ENCODE measurements around the gene MASP2. TPM values are rescaled to one million over a fixed set of nuclear protein-coding genes. Genes with fewer than 3 reads are reported as not detected.

Gene MASP2
- total and polyA plus RNA-seq, 2 of the 8 experiments (the other 6 are each of a cell fraction or from before 2014, with no cell fraction given): 0.54 to 1.2 TPM

- H3K79me2 ChIP-seq (ENCODE audit: control insufficient read depth in 1 of 2, insufficient read depth in 2 of 2, low read length in 2 of 2): peaks cover 0 to 30% of the 10 kb centered on the region in 2 experiments; a peak in 2 of 4 replicates
- no peak overlapping the region for H3K23ac ChIP-seq (ENCODE audit: insufficient read length)
- no peak overlapping the region for H2BK20ac ChIP-seq (ENCODE audit: low read length)
- H3K36me3 ChIP-seq (ENCODE audit: control insufficient read depth in 2 of 4, insufficient read depth in 4 of 4, low read length in 3 of 4): peaks cover 47 to 95% (median 79%) of the 10 kb centered on the region in 4 experiments
- H2BK5ac ChIP-seq (ENCODE audit: low read depth, low read length): no peak overlapping the region
- H3K4me2 ChIP-seq (ENCODE audit: insufficient read depth in 1 of 2, low read depth in 2 of 2, low read length in 2 of 2): no peak overlapping the region
- DNase-seq (ENCODE audit: low read depth in 1 of 2, low spot score in 2 of 2) (no peak), FAIRE-seq (no peak)
- H4K8ac ChIP-seq (ENCODE audit: extremely low read depth, insufficient read depth, low read length): no peak overlapping the region
- no peaks in the 10 kb centered on the region; the same call in 1 of the 2 replicates for H3K79me1 ChIP-seq (ENCODE audit: low read depth, low read length)
- no peak overlapping the region for H2BK12ac ChIP-seq (ENCODE audit: low read depth, low read length)
- peaks cover 5 to 12% of the 10 kb centered on the region in 2 experiments for H4K20me1 ChIP-seq (replicated peaks in 1 of 2; ENCODE audit: control insufficient read depth in 1 of 2, insufficient read depth in 2 of 2, low read length in 2 of 2)
- CTCF ChIA-PET (ENCODE audit: partially characterized antibody): interaction anchor here (0.7 to 1.1 kb wide), 2 partner anchors 17 to 508 kb away, joined by 3 read pairs; no protein-coding TSS in a partner anchor
- H3K14ac ChIP-seq (ENCODE audit: insufficient read length): no peak overlapping the region
- H3K18ac ChIP-seq (ENCODE audit: extremely low read depth, low read length): no peak overlapping the region
- H3K9me3 ChIP-seq (ENCODE audit: insufficient read depth in 2 of 2, low read depth in 1 of 2, low read length in 1 of 2): no peaks in the 10 kb centered on the region
- H2AK5ac ChIP-seq (ENCODE audit: low read depth, low read length): no peak overlapping the region
- no peaks in the 10 kb centered on the region for H3K27me3 ChIP-seq (replicated peaks in 1 of 4; ENCODE audit: control insufficient read depth in 3 of 4, extremely low read depth in 1 of 4, insufficient read depth in 3 of 4, low read length in 3 of 4)
- H2AFZ ChIP-seq (ENCODE audit: low read length): no peak overlapping the region
- H3K9ac ChIP-seq (replicated peaks in 1 of 4; ENCODE audit: extremely low read depth in 1 of 4, low read depth in 3 of 4, low read length in 3 of 4): no peak overlapping the region
- no peak overlapping the region for H4K91ac ChIP-seq (replicated peaks; ENCODE audit: insufficient read length, low read length)
- H3K27ac ChIP-seq (ENCODE audit: low read depth, low read length): no peak overlapping the region
- no peak overlapping the region for H3K4me3 ChIP-seq (ENCODE audit: extremely low read depth in 1 of 4, insufficient read depth in 2 of 4, low read depth in 3 of 4, low read length in 4 of 4)
- no peak overlapping the region for H3K56ac ChIP-seq (replicated peaks; ENCODE audit: insufficient read length, low read depth, low read length)
- no peak overlapping the region for H4K5ac ChIP-seq (ENCODE audit: insufficient read length, low read depth, low read length)
- no peaks in the 10 kb centered on the region; a peak in 1 of 7 replicates for H3K4me1 ChIP-seq (replicated peaks in 1 of 4; ENCODE audit: control insufficient read depth in 3 of 4, insufficient read depth in 4 of 4, low read length in 3 of 4)
- H2BK15ac ChIP-seq (ENCODE audit: low read length): no peak overlapping the region
- 93% methylated on average over 7 of the region's 7 CpGs; no CpG with 5 or more reads in 1 of the 2 experiments for WGBS, 2 experiments (ENCODE audit: extremely low coverage in 1 of 2, insufficient coverage in 1 of 2, insufficient read length in 1 of 2, insufficient replicate concordance in 2 of 2, low coverage in 1 of 2, low lambda C conversion rate in 2 of 2, missing lambda C conversion rate in 1 of 2)
- no peak overlapping the region for H3K4ac ChIP-seq (replicated peaks; ENCODE audit: insufficient read length, low read depth, low read length)
- POLR2A ChIA-PET (ENCODE audit: partially characterized antibody): interaction anchor here (0.9 to 3.8 kb wide), 2 partner anchors 11 to 41 kb away, joined by 3 to 20 read pairs; no protein-coding TSS in a partner anchor
- H3K23me2 ChIP-seq (ENCODE audit: low read depth, low read length): no peaks in the 10 kb centered on the region
- H2BK120ac ChIP-seq (replicated peaks; ENCODE audit: low read depth, low read length): no peak overlapping the region
- TF ChIP-seq RFX5 (IDR thresholded peaks at IDR 0.05; ENCODE audit: borderline replicate concordance, low read depth, low read length) (no peak), ASH2L (IDR thresholded peaks at IDR 0.05; ENCODE audit: low read length) (no peak), NANOG (IDR thresholded peaks at IDR 0.05; ENCODE audit: insufficient read depth, low read depth, low read length, poor library complexity, severe bottlenecking) (no peak), RBBP5 (IDR thresholded peaks at IDR 0.05; ENCODE audit: borderline replicate concordance, low read depth, low read length) (no peak), CTCF (IDR thresholded peaks at IDR 0.05; ENCODE audit: control extremely low read depth in 1 of 3, insufficient read depth in 1 of 3, low read depth in 1 of 3, low read length in 3 of 3) (no peak), CHD1 (IDR thresholded peaks at IDR 0.05; ENCODE audit: low read depth, low read length) (no peak), CEBPB (IDR thresholded peaks at IDR 0.05; ENCODE audit: low read depth, low read length) (no peak), CBX8 (IDR thresholded peaks at IDR 0.05; ENCODE audit: borderline replicate concordance, low read depth, low read length) (no peak), CTBP2 (IDR thresholded peaks at IDR 0.05; ENCODE audit: borderline replicate concordance, insufficient read depth, insufficient read length, low read length) (no peak), POU5F1 (IDR thresholded peaks at IDR 0.05; ENCODE audit: low read depth, low read length) (no peak), TCF12 (IDR thresholded peaks at IDR 0.05; ENCODE audit: low read depth, low read length) (no peak)
Measured at GRCh38 chr1:11019971-11020370, 27.1 kb downstream of the MASP2 start.
